ENCODE results near the gene LTC4S. TPM values are rescaled to one million over a fixed set of nuclear protein-coding genes. Genes with fewer than 3 reads are reported as not detected.

The LTC4S gene
- total and polyA plus RNA-seq, 2 donors (not counting 3 experiments of a cell fraction or from before 2014, with no cell fraction given): 0.95 to 6.3 TPM

GRCh38 chr5:179823937-179824744 is 30.4 kb downstream of the LTC4S start:
- no peak overlapping the region for H3K4me3 ChIP-seq (replicated peaks in 1 of 3; ENCODE audit: insufficient read depth in 1 of 3, low read depth in 1 of 3, low read length in 3 of 3)
- FAIRE-seq (no peak), DNase-seq (ENCODE audit: low read depth, low spot score) (no peak)
- no peak overlapping the region for H3K4me2 ChIP-seq (ENCODE audit: insufficient read depth, low read length)
- BruUV-seq (replicated peaks): no TSS peak
- H3K36me3 ChIP-seq (ENCODE audit: control insufficient read depth in 2 of 2, extremely low read depth in 1 of 2, insufficient read depth in 2 of 2, low read length in 2 of 2): peaks cover 29 to 49% of the 10 kb centered on the region in 2 experiments
- peaks cover 28% of the 10 kb centered on the region for H3K4me1 ChIP-seq (ENCODE audit: control insufficient read depth, extremely low read depth, insufficient read depth, low read length)
- intact Hi-C loops (cut with micrococcal nuclease) (loop anchor here (5.0 kb wide), 2 partner anchors 248 to 267 kb away; partner anchors contain the start of gene RNF130), dilution Hi-C loops (cut with MboI; ENCODE audit: extremely low pct_ligation_motif_present, low sequenced_read_pairs) (no loop called here)
- H4K20me1 ChIP-seq (replicated peaks; ENCODE audit: control insufficient read depth, extremely low read depth, insufficient read depth, low read length): peaks cover 10% of the 10 kb centered on the region
- H3K27me3 ChIP-seq (ENCODE audit: control insufficient read depth in 2 of 2, insufficient read depth in 2 of 2, low read length in 2 of 2): no peaks in the 10 kb centered on the region
- H3K9me1 ChIP-seq (replicated peaks; ENCODE audit: control insufficient read depth, extremely low read depth, insufficient read depth, low read length): no peaks in the 10 kb centered on the region
- H3K9me3 ChIP-seq (replicated peaks; ENCODE audit: control insufficient read depth, insufficient read depth, low read length): no peaks in the 10 kb centered on the region
- POLR2A ChIA-PET: no interaction called here
- H3K9ac ChIP-seq (replicated peaks; ENCODE audit: extremely low read depth, insufficient read depth, low read length): no peak overlapping the region
- H2AFZ ChIP-seq (ENCODE audit: low read depth, low read length): no peak overlapping the region
- H3K27ac ChIP-seq (ENCODE audit: insufficient read depth, low read depth, low read length): no peak overlapping the region
- TF ChIP-seq POLR2A (IDR thresholded peaks at IDR 0.05; ENCODE audit: low read depth, low read length) (no peak), POLR2AphosphoS5 (IDR thresholded peaks at IDR 0.05; ENCODE audit: insufficient read depth, low read depth, low read length) (no peak), CTCF (IDR thresholded peaks at IDR 0.05; ENCODE audit: extremely low read depth in 1 of 2, insufficient read depth in 1 of 2, low read depth in 1 of 2, low read length in 2 of 2) (no peak), EZH2 (IDR thresholded peaks at IDR 0.05; ENCODE audit: borderline replicate concordance, low read depth, low read length, severe bottlenecking) (no peak), JUN (IDR thresholded peaks at IDR 0.05; ENCODE audit: borderline replicate concordance, insufficient read depth, insufficient read length, low read depth) (no peak), FOS (IDR thresholded peaks at IDR 0.05; ENCODE audit: borderline replicate concordance, insufficient read depth, low read length) (no peak), GATA2 (IDR thresholded peaks at IDR 0.05; ENCODE audit: insufficient read depth, insufficient read length, low read depth, low read length) (no peak), MYC (IDR thresholded peaks at IDR 0.05; ENCODE audit: low read depth, low read length) (no peak), MAX (IDR thresholded peaks at IDR 0.05; ENCODE audit: insufficient read depth, insufficient read length) (no peak)
- CTCF ChIA-PET: no interaction called here
- H3K79me2 ChIP-seq (ENCODE audit: control insufficient read depth, insufficient read depth, low read length): peaks cover 56% of the 10 kb centered on the region

All from endothelial cell of umbilical vein (primary cell).